SH-SY5Y (cell line): ENCODE data around the gene PHKA2.

Source experiments
- GATA2 ChIP-seq: IDR thresholded peaks from 2 replicates; pipeline ENCODE4 v1.6.1; 2011; ENCODE audit warnings: mild to moderate bottlenecking, low read depth, low read length
- GATA3 ChIP-seq: IDR thresholded peaks from 2 replicates; pipeline ENCODE4 v1.6.1; 2011; ENCODE audit warnings: low read depth, mild to moderate bottlenecking, low read length, moderate library complexity

- TF ChIP-seq GATA3: no peak
- no peak for TF ChIP-seq GATA2
Observed at GRCh38 chrX:18974993-18975392, 8.9 kb downstream of the PHKA2 start.
